Hepatocyte (in vitro differentiated cells): ENCODE measurements around the gene GEMIN2.

Experiments used
- EZH2 ChIP-seq: fragments of 200-600 bp; sonication (generic); IDR thresholded peaks from 2 replicates; pipeline ENCODE4 v1.6.1; 2016; ENCODE audit warnings: antibody characterized with exemption, mild to moderate bottlenecking, borderline replicate concordance
- EZH2phosphoT487 ChIP-seq: fragments of 200-600 bp; sonication (generic); IDR thresholded peaks from one replicate; pipeline ENCODE4 v1.6.1; 2018; ENCODE audit warnings: antibody characterized with exemption, mild to moderate bottlenecking, low read depth, moderate library complexity; ENCODE audit not compliant: unreplicated experiment, severe bottlenecking
- TF ChIP-seq, protein P1 (sequence below): fragments of 200-600 bp; sonication (generic); IDR thresholded peaks from 2 replicates; pipeline ENCODE4 v1.5.1; 2016; ENCODE audit warnings: antibody characterized with exemption, mild to moderate bottlenecking; ENCODE audit not compliant: poor library complexity

DNA sequence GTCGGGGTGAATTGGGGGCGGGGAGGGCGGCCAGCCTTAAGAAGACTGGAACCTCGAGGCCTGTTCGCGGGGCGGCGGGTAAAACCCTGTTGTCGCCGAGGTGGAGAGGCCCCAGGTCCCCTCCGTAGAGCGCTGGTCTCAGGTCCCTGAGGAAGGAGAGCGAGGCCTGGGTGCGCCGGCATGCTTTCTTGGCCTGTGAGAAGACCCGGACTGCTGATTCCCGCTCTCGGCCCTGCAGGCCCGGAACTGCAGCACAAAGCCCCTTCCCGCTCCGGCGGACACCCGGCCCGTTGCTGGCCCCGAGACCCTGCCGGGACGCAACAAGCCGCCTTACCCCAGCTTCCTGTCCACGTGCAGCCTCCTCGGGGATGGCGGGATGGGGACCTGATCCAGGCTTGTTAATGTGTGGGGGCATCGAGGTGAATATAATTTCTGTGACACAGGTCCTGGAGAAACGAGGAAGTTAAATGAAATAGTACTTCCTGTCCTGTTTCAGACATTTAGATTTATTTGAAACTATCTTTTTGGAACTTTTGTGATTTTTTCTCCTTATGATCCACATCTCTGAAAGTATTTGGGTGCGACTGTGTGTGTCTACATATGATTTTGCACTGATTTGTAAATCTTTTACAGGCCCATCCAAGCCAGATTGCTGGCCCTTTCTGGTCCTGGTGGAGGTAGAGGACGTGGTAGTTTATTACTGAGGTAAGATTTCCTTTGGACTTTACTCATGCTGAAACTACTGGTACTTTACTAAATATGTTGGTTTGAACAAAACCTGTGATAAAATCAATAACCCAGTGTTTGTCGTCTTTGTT is 61.5 kb downstream of the GEMIN2 start:
- TF ChIP-seq, protein P1, sequence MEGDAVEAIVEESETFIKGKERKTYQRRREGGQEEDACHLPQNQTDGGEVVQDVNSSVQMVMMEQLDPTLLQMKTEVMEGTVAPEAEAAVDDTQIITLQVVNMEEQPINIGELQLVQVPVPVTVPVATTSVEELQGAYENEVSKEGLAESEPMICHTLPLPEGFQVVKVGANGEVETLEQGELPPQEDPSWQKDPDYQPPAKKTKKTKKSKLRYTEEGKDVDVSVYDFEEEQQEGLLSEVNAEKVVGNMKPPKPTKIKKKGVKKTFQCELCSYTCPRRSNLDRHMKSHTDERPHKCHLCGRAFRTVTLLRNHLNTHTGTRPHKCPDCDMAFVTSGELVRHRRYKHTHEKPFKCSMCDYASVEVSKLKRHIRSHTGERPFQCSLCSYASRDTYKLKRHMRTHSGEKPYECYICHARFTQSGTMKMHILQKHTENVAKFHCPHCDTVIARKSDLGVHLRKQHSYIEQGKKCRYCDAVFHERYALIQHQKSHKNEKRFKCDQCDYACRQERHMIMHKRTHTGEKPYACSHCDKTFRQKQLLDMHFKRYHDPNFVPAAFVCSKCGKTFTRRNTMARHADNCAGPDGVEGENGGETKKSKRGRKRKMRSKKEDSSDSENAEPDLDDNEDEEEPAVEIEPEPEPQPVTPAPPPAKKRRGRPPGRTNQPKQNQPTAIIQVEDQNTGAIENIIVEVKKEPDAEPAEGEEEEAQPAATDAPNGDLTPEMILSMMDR = no peak
- TF ChIP-seq EZH2phosphoT487 (no peak), EZH2 (no peak)
